Body of pancreas (tissue), 4 donors: ENCODE data around the gene GRIA3. TPM values are rescaled to one million over a fixed set of nuclear protein-coding genes. Genes with fewer than 3 reads are reported as not detected.

Experiments used
- ATAC-seq: fragments of 150-250 bp; one replicate; pipeline ENCODE4 v1.9.1; 2016
- DNase-seq, 4 donors: peaks; one replicate each; pipeline ENCODE4 v3.0.0-alpha.2; 2019
- H3K27ac ChIP-seq, 4 donors: fragments of 200-600 bp; sonication (generic); 1 replicate in 3 of 4; 2 replicates in 1 of 4; pipeline versions ENCODE4 v1.5.1 to v1.6.1; 2016 to 2019; ENCODE audit warnings: mild to moderate bottlenecking in 1 of 4, mixed read lengths in 1 of 4, moderate library complexity in 1 of 4
- H3K27me3 ChIP-seq, 2 donors: fragments of 200-600 bp; sonication (generic); one replicate each; pipeline ENCODE4 v1.6.0; 2016; ENCODE audit warnings: mild to moderate bottlenecking in 1 of 2
- H3K36me3 ChIP-seq, 2 donors: fragments of 200-600 bp; sonication (generic); replicated peaks in 1 of 2; 2 replicates each; pipeline ENCODE4 v1.5.1; 2016; ENCODE audit warnings: low read depth in 2 of 2; ENCODE audit not compliant: insufficient read depth in 1 of 2
- H3K4me1 ChIP-seq: fragments of 200-600 bp; sonication (generic); one replicate; pipeline ENCODE4 v1.6.0; 2016
- H3K4me3 ChIP-seq, 2 donors: fragments of 200-600 bp; sonication (generic); 1 replicate in 1 of 2; 2 replicates in 1 of 2; pipeline ENCODE4 v1.5.1; 2016 to 2019
- H3K9me3 ChIP-seq, 3 donors: fragments of 200-600 bp; sonication (generic); 1 replicate in 2 of 3; 2 replicates in 1 of 3; pipeline ENCODE4 v1.5.1; 2016
- POLR2A ChIP-seq, 3 donors: fragments of 450-650 bp; IDR thresholded peaks; one replicate each; pipeline ENCODE4 v1.6.1; 2016; ENCODE audit warnings: antibody characterized with exemption in 3 of 3, mild to moderate bottlenecking in 2 of 3
- WGBS, 2 donors: methylation state at CpG; one replicate each; pipeline ENCODE4 v1.1.5; 2017; 5-methylcytosine and 5-hydroxymethylcytosine counted together
- intact Hi-C: fragments of 100-400 bp; cut with DNase I; formaldehyde crosslinking; loops from one replicate; pipeline ENCODE4 v1.15.1; 2023
- total RNA-seq, 2 donors: library from RNA; depleted of rRNA; stranded (reverse); fragments of >200 nt; gene quantifications; one replicate each; pipeline ENCODE4 v1.1.0, GENCODE V29; 2016
- TF ChIP-seq, protein P1 (sequence below), 7 experiments: fragments of 450-650 bp in 4 of 7; fragments of 200-600 bp in 3 of 7; sonication (generic) in 3 of 7; IDR thresholded peaks; one replicate each; pipeline ENCODE4 v1.5.1; 2016 to 2019; ENCODE audit warnings: antibody characterized with exemption in 7 of 7

Gene GRIA3
- total RNA-seq, 2 donors from 2014 or later = 0.52 to 0.99 TPM

DNA sequence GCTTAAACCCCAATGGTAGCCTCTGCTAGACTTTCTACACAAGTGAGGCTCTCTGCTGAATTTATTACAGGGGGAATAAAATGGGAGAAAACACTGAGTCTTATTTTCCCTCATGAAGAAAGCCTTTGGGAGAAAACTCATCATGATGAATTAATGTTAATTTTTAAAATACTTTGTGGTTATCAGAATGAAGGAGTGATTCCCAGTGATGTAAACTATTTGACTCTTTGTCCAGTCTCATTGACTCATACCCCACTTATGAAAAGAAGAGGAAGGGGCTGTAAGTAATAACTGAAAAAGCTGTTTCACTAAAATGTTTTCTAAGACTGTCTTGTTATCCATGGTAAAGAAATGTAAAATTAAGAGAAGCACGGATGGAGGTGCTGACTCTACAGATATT is 208.8 kb downstream of the GRIA3 start:
- WGBS, 2 donors = 81 to 90% methylated on average over 1 of the region's 1 CpG
- Histone ChIP-seq H3K27ac (no peak overlapping the region), H3K36me3 (no peaks in the 10 kb centered on the region), H3K4me1 (no peaks in the 10 kb centered on the region), H3K4me3 (no peak overlapping the region), H3K9me3 (no peaks in the 10 kb centered on the region), H3K27me3 (no peaks in the 10 kb centered on the region)
- intact Hi-C loops = no loop called here
- DNase-seq (no peak), ATAC-seq (no peak)
- no peak for TF ChIP-seq POLR2A (IDR thresholded peaks at IDR 0.05)
- TF ChIP-seq, protein P1, sequence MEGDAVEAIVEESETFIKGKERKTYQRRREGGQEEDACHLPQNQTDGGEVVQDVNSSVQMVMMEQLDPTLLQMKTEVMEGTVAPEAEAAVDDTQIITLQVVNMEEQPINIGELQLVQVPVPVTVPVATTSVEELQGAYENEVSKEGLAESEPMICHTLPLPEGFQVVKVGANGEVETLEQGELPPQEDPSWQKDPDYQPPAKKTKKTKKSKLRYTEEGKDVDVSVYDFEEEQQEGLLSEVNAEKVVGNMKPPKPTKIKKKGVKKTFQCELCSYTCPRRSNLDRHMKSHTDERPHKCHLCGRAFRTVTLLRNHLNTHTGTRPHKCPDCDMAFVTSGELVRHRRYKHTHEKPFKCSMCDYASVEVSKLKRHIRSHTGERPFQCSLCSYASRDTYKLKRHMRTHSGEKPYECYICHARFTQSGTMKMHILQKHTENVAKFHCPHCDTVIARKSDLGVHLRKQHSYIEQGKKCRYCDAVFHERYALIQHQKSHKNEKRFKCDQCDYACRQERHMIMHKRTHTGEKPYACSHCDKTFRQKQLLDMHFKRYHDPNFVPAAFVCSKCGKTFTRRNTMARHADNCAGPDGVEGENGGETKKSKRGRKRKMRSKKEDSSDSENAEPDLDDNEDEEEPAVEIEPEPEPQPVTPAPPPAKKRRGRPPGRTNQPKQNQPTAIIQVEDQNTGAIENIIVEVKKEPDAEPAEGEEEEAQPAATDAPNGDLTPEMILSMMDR (IDR thresholded peaks at IDR 0.05) = no peak

DNA sequence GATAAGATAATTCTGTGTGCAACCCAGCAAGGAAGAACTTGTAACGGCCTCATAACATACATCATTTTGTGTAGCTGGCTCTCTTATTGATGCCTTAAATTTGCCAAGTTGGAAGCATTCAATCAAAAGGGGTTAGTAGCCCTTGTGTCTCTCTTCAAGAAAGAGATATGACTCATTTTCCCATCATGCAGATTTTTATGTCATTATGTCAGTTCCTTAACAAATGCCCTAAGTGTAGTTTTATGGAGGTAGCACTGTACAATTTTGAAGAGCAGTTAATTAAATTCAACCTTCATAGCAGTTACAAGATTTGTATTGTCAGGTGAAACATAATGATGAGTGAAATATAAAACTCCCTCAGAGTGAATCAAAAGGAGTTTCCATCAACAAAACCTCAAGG is 215.6 kb downstream of the GRIA3 start:
- no peak overlapping the region for H3K27ac ChIP-seq
- intact Hi-C loops = no loop called here
- no peaks in the 10 kb centered on the region for H3K9me3 ChIP-seq
- H3K4me3 ChIP-seq = no peak overlapping the region
- WGBS, 2 donors = 64 to 85% methylated on average over 1 of the region's 1 CpG
- H3K27me3 ChIP-seq = no peaks in the 10 kb centered on the region
- TF ChIP-seq, protein P1 (IDR thresholded peaks at IDR 0.05) = no peak
- no peak for TF ChIP-seq POLR2A (IDR thresholded peaks at IDR 0.05)
- no peaks in the 10 kb centered on the region for H3K36me3 ChIP-seq
- ATAC-seq = no peak
- DNase-seq = no peak
- H3K4me1 ChIP-seq = no peaks in the 10 kb centered on the region

DNA sequence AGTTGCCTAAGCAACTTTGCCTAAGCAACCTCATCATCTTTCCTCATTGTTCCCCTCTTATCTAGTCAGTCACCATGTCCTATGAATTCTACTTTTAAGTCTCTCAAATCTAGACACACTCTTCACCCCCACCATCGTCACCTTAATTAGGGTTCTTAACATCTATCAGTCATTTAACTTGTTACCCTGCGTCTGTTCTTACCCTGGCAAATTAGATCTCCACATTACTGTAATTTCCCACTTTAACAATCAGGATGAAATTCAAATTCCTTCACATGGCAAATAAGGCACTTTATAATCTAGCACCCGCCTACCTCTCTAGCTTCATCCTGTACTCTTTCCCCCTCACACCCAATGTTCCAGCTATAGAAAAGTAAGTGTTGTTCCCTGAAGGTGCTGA is 221.2 kb downstream of the GRIA3 start:
- no peak for TF ChIP-seq POLR2A (IDR thresholded peaks at IDR 0.05)
- TF ChIP-seq, protein P1 (IDR thresholded peaks at IDR 0.05) = no peak
- ATAC-seq = no peak
- H3K4me1 ChIP-seq = no peaks in the 10 kb centered on the region
- no peak overlapping the region for H3K27ac ChIP-seq
- H3K36me3 ChIP-seq = no peaks in the 10 kb centered on the region
- intact Hi-C loops = no loop called here
- DNase-seq = no peak
- H3K9me3 ChIP-seq = no peaks in the 10 kb centered on the region
- H3K4me3 ChIP-seq = no peak overlapping the region
- no peaks in the 10 kb centered on the region for H3K27me3 ChIP-seq
- WGBS, 2 donors = 83 to 89% methylated on average over 3 of the region's 3 CpGs

DNA sequence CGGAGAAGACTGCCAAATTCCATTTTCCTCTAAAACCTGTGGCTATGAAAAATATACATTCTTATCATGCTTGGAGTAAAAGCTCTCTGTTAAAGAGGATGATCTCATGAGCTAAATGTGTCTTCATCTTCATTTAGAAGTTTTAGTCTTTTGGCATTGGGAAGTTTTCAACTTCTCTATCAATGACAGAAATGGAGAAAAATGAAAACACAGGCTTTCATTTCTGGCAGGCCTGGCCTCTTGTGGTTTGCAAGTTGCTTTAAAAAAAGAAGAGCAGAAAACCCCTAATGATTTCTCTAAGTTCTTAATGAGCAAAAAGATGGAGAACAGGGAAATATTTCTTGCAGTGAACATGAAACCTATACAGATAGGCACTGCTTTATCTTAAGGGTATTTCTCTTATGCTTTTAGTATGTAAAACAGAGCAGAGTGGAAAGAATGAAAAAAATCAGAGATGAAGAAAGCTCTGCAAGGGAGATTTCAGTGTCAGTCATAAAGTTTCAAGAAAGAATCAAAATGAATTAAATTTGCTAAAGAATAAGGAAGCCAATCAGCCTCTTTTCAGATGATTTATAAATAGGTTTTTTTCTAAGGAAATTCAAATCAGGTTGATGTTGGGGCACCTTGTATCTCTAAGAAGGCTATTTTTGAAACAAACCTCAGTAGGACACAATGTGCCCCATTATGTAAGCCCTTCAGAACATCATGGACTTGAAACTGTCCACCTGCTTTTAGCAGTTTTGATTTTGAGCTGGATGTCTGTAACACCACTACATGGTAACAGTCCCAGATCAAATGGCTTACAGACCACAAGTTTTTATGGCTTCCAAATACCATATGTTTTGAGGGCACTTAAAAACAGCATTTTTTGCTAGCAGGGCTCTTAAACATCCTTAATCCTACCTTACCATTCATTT is 225.0 kb downstream of the GRIA3 start:
- intact Hi-C loops = no loop called here

More for the DNA sequence above, 225.0 kb downstream of the GRIA3 start:
- WGBS, 2 donors = 53 to 100% methylated on average over 1 of the region's 1 CpG
- H3K27ac ChIP-seq = no peak overlapping the region
- no peak for DNase-seq
- no peak for TF ChIP-seq POLR2A (IDR thresholded peaks at IDR 0.05)
- TF ChIP-seq, protein P1 (IDR thresholded peaks at IDR 0.05) = no peak
- H3K36me3 ChIP-seq = no peaks in the 10 kb centered on the region
- no peak overlapping the region for H3K4me3 ChIP-seq
- no peaks in the 10 kb centered on the region for H3K27me3 ChIP-seq
- H3K9me3 ChIP-seq = no peaks in the 10 kb centered on the region
- no peak for ATAC-seq
- H3K4me1 ChIP-seq = no peaks in the 10 kb centered on the region
